ENCODE measurements around the gene TAS2R8.

The TAS2R8 gene, protein sequence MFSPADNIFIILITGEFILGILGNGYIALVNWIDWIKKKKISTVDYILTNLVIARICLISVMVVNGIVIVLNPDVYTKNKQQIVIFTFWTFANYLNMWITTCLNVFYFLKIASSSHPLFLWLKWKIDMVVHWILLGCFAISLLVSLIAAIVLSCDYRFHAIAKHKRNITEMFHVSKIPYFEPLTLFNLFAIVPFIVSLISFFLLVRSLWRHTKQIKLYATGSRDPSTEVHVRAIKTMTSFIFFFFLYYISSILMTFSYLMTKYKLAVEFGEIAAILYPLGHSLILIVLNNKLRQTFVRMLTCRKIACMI

DNA sequence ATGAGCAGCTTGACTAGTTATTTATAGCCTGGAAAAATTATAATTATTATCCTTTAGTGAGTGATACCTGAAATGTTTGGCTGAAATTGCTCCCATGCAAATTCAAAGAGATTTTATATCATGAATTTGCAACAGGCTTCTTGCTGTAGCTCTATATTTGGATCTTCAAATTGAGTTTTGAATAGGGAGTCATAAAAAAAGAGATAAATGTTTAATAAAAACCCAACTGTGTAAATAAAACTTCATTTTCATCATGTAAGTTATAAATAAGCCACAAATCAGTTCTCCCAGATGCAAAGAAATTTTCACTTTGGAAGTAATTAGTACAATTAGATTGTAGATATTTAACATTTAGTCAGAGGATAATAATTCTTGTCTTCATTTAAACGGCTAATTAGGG is at the start of gene TAS2R8:
TAS2R8 (minus strand) TSS at position 101 of the 400 bp plus-strand sequence. CDS start 306 bp downstream, outside the sequence.
- no peaks in the 10 kb centered on the region for H3K79me2 ChIP-seq (ENCODE audit: insufficient read depth, low read length)
- H3K4me3 ChIP-seq (ENCODE audit: low read depth, low read length, poor library complexity, severe bottlenecking): no peak within 1 kb of the TSS
- no peaks in the 10 kb centered on the region for H3K4me1 ChIP-seq (ENCODE audit: insufficient read depth, low read length, severe bottlenecking)
- H3K4me2 ChIP-seq (ENCODE audit: low read length): no peak within 1 kb of the TSS
- TF ChIP-seq EZH2 (IDR thresholded peaks at IDR 0.05; ENCODE audit: borderline replicate concordance, low read length) (no peak), CTCF (IDR thresholded peaks at IDR 0.05; ENCODE audit: low read length) (no peak)
- H2AFZ ChIP-seq (ENCODE audit: low read length): no peak within 1 kb of the TSS
- H3K27ac ChIP-seq (ENCODE audit: low read depth, low read length, poor library complexity, severe bottlenecking): no peak within 1 kb of the TSS
- no peak within 1 kb of the TSS for H3K9ac ChIP-seq (ENCODE audit: low read length)
- H4K20me1 ChIP-seq (ENCODE audit: insufficient read depth, low read length): no peaks in the 10 kb centered on the region
- H3F3A ChIP-seq (ENCODE audit: insufficient read depth, low read length): no peaks in the 10 kb centered on the region
- H3K9me3 ChIP-seq (ENCODE audit: low read length): no peaks in the 10 kb centered on the region
- no peaks in the 10 kb centered on the region for H3K36me3 ChIP-seq (ENCODE audit: insufficient read depth, low read length)
- H3K27me3 ChIP-seq (ENCODE audit: insufficient read depth, low read length): 0 out of 2 replicates have a peak, but pooled peaks cover 3% of the 10 kb centered on the region
- no peaks in the 10 kb centered on the region; the same call in 1 of the 2 replicates for H3K9me2 ChIP-seq (ENCODE audit: low read depth, low read length)

DNA sequence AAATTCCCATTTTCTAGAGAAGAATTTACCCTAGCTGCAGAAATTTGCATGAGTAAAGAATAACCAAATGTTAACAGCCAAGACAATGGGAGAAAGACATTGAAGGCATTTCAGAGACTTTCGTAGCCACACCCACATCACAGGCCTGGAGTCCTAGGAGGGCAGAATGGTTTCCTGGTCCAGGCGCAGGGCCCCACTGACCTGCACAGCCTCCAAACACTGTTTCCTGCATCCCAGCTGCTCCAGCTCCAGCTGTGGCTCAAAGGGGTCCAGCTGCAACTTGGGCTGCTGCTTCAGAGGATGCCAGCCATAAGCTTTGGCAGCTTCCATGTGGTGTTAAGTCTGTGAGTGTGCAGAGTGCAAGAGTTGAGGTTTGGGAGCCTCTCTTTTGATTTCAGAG is 48.7 kb upstream of the TAS2R8 start:
- Histone ChIP-seq H3K9me2 (ENCODE audit: low read depth, low read length) (no peaks in the 10 kb centered on the region), H3K79me2 (ENCODE audit: insufficient read depth, low read length) (no peaks in the 10 kb centered on the region), H2AFZ (ENCODE audit: low read length) (no peak overlapping the region), H3K4me3 (ENCODE audit: low read depth, low read length, poor library complexity, severe bottlenecking) (no peak overlapping the region), H3K27ac (ENCODE audit: low read depth, low read length, poor library complexity, severe bottlenecking) (no peak overlapping the region), H4K20me1 (ENCODE audit: insufficient read depth, low read length) (no peaks in the 10 kb centered on the region), H3K9me3 (ENCODE audit: low read length) (peaks cover 6% of the 10 kb centered on the region; the same call in 1 of the 2 replicates), H3K27me3 (ENCODE audit: insufficient read depth, low read length) (no peaks in the 10 kb centered on the region), H3K4me1 (ENCODE audit: insufficient read depth, low read length, severe bottlenecking) (no peaks in the 10 kb centered on the region), H3F3A (ENCODE audit: insufficient read depth, low read length) (no peaks in the 10 kb centered on the region), H3K9ac (ENCODE audit: low read length) (no peak overlapping the region), H3K36me3 (ENCODE audit: insufficient read depth, low read length) (no peaks in the 10 kb centered on the region), H3K4me2 (ENCODE audit: low read length) (no peak overlapping the region)
- no peak for TF ChIP-seq EZH2 (IDR thresholded peaks at IDR 0.05; ENCODE audit: borderline replicate concordance, low read length)
- no peak for TF ChIP-seq CTCF (IDR thresholded peaks at IDR 0.05; ENCODE audit: low read length)

GRCh38 chr12:10853776-10854175 is 46.7 kb upstream of the TAS2R8 start:
- H3K9me3 ChIP-seq (ENCODE audit: low read length): peaks cover 6% of the 10 kb centered on the region; the same call in 1 of the 2 replicates
- no peaks in the 10 kb centered on the region for H3K27me3 ChIP-seq (ENCODE audit: insufficient read depth, low read length)
- H4K20me1 ChIP-seq (ENCODE audit: insufficient read depth, low read length): no peaks in the 10 kb centered on the region
- H3K9me2 ChIP-seq (ENCODE audit: low read depth, low read length): no peaks in the 10 kb centered on the region
- no peak overlapping the region for H2AFZ ChIP-seq (ENCODE audit: low read length)
- no peaks in the 10 kb centered on the region for H3K4me1 ChIP-seq (ENCODE audit: insufficient read depth, low read length, severe bottlenecking)
- H3K27ac ChIP-seq (ENCODE audit: low read depth, low read length, poor library complexity, severe bottlenecking): no peak overlapping the region
- H3K36me3 ChIP-seq (ENCODE audit: insufficient read depth, low read length): no peaks in the 10 kb centered on the region
- TF ChIP-seq EZH2 (IDR thresholded peaks at IDR 0.05; ENCODE audit: borderline replicate concordance, low read length): no peak
- TF ChIP-seq CTCF (IDR thresholded peaks at IDR 0.05; ENCODE audit: low read length): no peak
- no peak overlapping the region for H3K9ac ChIP-seq (ENCODE audit: low read length)
- no peaks in the 10 kb centered on the region for H3K79me2 ChIP-seq (ENCODE audit: insufficient read depth, low read length)
- H3K4me2 ChIP-seq (ENCODE audit: low read length): no peak overlapping the region
- H3K4me3 ChIP-seq (ENCODE audit: low read depth, low read length, poor library complexity, severe bottlenecking): no peak overlapping the region
- no peaks in the 10 kb centered on the region for H3F3A ChIP-seq (ENCODE audit: insufficient read depth, low read length)
